ENCODE measurements around the gene PHKG2. TPM values are rescaled to one million over a fixed set of nuclear protein-coding genes. Genes with fewer than 3 reads are reported as not detected.

Gene PHKG2
- total and polyA plus RNA-seq, 4 donors, result 12.2 to 37.4 (median 31.7) TPM

GRCh38 chr16:30750876-30751465, 2.7 kb downstream of the PHKG2 start:
- no peak for ATAC-seq (ENCODE audit: insufficient read depth, low FRiP score)
- WGBS, 2 donors, result 93 to 95% methylated on average over 20 of the region's 20 CpGs

GRCh38 chr16:30753596-30753995, 5.4 kb downstream of the PHKG2 start:
- Histone ChIP-seq H3K9ac (ENCODE audit: insufficient read depth in 1 of 2, low read length in 2 of 2) (no peak overlapping the region), H3K4me1 (ENCODE audit: control insufficient read depth in 5 of 5, insufficient read depth in 5 of 5, low read length in 5 of 5) (peaks cover 0 to 2% (median 0%) of the 10 kb centered on the region in 5 donors), H3K27ac (ENCODE audit: low read depth in 1 of 2, low read length in 1 of 2) (no peak overlapping the region), H3K27me3 (ENCODE audit: control insufficient read depth in 3 of 3, insufficient read depth in 3 of 3, low read length in 2 of 3) (no peaks in the 10 kb centered on the region), H3K36me3 (ENCODE audit: control insufficient read depth in 4 of 4, insufficient read depth in 4 of 4, low read length in 4 of 4) (peaks cover 0 to 37% (median 10%) of the 10 kb centered on the region in 4 donors), H3K4me3 (no peak overlapping the region), H3K9me3 (ENCODE audit: control insufficient read depth in 4 of 4, insufficient read depth in 3 of 4, low read length in 3 of 4) (no peaks in the 10 kb centered on the region)
- DNase-seq (no peak), ATAC-seq (ENCODE audit: insufficient read depth, low FRiP score) (no peak)
- TF ChIP-seq CTCF (IDR thresholded peaks at IDR 0.05; ENCODE audit: control extremely low read depth, extremely low read depth), result no peak
- 79 to 87% methylated on average over 4 of the region's 4 CpGs for WGBS, 2 donors

More at GRCh38 chr16:30750876-30751465, 2.7 kb downstream of the PHKG2 start:
- H3K9me3 ChIP-seq (ENCODE audit: control insufficient read depth in 4 of 4, insufficient read depth in 3 of 4, low read length in 3 of 4), result no peaks in the 10 kb centered on the region
- H3K27ac ChIP-seq (ENCODE audit: low read depth in 1 of 2, low read length in 1 of 2), result no peak overlapping the region
- peaks cover 0 to 5% (median 3%) of the 10 kb centered on the region in 5 donors for H3K4me1 ChIP-seq (ENCODE audit: control insufficient read depth in 5 of 5, insufficient read depth in 5 of 5, low read length in 5 of 5)
- no peaks in the 10 kb centered on the region for H3K27me3 ChIP-seq (ENCODE audit: control insufficient read depth in 3 of 3, insufficient read depth in 3 of 3, low read length in 2 of 3)
- no peak overlapping the region for H3K9ac ChIP-seq (ENCODE audit: insufficient read depth in 1 of 2, low read length in 2 of 2)
- no peak for TF ChIP-seq CTCF (IDR thresholded peaks at IDR 0.05; ENCODE audit: control extremely low read depth, extremely low read depth)
- H3K36me3 ChIP-seq (ENCODE audit: control insufficient read depth in 4 of 4, insufficient read depth in 4 of 4, low read length in 4 of 4), result peaks cover 0 to 24% (median 6%) of the 10 kb centered on the region in 4 donors
- no peak for DNase-seq
- H3K4me3 ChIP-seq, result no peak overlapping the region

- peaks cover 0 to 35% (median 10%) of the 10 kb centered on the region in 4 donors for H3K36me3 ChIP-seq (ENCODE audit: control insufficient read depth in 4 of 4, insufficient read depth in 4 of 4, low read length in 4 of 4)
- no peaks in the 10 kb centered on the region for H3K9me3 ChIP-seq (ENCODE audit: control insufficient read depth in 4 of 4, insufficient read depth in 3 of 4, low read length in 3 of 4)
- no peak overlapping the region for H3K27ac ChIP-seq (ENCODE audit: low read depth in 1 of 2, low read length in 1 of 2)
- no peak overlapping the region for H3K4me3 ChIP-seq
- no peak for TF ChIP-seq CTCF (IDR thresholded peaks at IDR 0.05; ENCODE audit: control extremely low read depth, extremely low read depth)
- no peak for ATAC-seq (ENCODE audit: insufficient read depth, low FRiP score)
- H3K27me3 ChIP-seq (ENCODE audit: control insufficient read depth in 3 of 3, insufficient read depth in 3 of 3, low read length in 2 of 3), result no peaks in the 10 kb centered on the region
- H3K9ac ChIP-seq (ENCODE audit: insufficient read depth in 1 of 2, low read length in 2 of 2), result no peak overlapping the region
- 94 to 97% methylated on average over 20 of the region's 20 CpGs for WGBS, 2 donors
- DNase-seq, result no peak
- H3K4me1 ChIP-seq (ENCODE audit: control insufficient read depth in 5 of 5, insufficient read depth in 5 of 5, low read length in 5 of 5), result peaks cover 0 to 7% (median 3%) of the 10 kb centered on the region in 5 donors
Measured at GRCh38 chr16:30755955-30756780, 7.9 kb downstream of the PHKG2 start.
